Superior temporal gyrus (tissue), 1 donor: ENCODE results near the gene MYO7B.

Source experiments
- DNase-seq: peaks from one replicate; pipeline ENCODE4 v3.0.0-alpha.2; 2016; ENCODE audit errors: extremely low spot score

Gene MYO7B

GRCh38 chr2:127535422-127535901 lies at the start of gene MYO7B:
TSS of gene MYO7B (plus strand) at chr2:127535683. CDS start at chr2:127559723, 24,040 bp downstream.
- no peak for DNase-seq

DNA sequence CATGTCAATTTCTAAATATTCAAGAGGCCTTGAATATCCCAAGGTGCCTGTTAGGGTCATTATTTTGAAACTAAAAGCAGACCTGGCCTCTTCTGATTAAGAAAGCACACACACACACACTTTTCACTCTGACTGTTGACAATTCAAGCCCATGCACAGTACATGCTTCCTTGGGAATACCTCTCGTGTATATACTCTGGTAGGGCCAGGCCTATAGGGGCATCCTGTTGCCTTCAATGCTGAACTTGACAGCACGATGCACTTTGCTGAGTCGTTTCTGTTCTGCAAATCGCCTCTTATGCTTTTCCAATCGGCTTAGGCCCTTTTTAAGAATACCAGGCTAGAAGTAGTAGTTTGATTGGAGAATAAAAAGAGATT lies 49.8 kb upstream of the MYO7B start:
- no peak for DNase-seq

DNA sequence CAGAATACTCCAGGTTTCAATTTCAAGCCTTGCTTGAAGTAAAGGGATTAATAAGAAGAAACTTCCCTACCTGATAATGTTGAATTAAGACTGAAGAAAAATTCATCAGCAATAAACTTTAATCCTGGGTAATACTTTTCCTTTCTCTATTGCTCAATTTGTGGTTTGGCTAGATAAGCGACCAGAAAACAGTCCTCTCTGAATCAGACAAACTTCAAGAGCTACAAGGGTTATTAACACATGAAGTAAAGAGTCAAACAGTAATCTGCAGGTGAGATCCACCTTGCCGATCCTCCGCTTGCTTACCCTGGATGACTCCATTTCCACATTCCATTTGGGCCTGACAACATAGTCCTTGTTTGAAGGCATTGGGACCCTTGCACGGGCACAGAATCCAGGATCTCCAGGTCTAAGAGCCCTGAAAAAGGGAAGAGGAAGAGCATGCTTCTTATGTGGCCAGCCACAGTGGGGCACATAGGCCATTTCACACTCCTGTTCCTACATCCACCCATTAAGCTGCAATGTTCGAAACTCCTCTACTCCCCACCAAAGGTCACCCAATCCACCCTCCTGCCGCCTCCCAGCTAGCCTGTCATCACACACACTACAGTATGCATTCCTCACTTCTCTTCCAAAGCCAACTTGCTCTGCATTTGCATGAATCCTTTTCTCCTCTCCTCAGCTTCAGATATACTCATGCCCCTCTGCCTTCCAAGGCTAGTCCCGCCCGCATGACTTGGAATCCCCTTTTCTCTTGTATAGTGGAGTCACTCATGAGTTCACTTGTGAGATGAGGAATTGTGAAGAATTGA lies 49.0 kb upstream of the MYO7B start:
- DNase-seq: no peak

DNA sequence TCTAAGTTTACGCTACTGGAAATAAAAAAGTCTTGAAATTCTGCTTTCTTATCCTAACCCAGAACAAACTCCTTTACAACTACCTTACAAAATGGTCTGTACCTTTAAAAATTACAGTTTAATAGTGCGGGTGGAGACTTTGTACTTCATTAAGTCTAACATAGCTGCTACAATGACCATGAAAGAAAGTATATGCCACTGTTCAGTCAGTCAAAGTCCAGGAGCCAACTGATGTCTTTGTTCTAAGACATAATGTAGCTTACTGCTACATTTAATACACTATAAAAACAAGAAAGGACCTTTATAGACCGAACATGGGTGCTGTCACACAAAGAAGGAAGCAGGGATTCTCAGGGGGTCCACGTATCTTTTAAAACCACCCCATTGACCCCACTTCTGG lies 45.2 kb upstream of the MYO7B start:
- DNase-seq: no peak

- DNase-seq: no peak
These were observed 37.1 kb upstream of the MYO7B start for GRCh38 chr2:127498386-127498785.

DNA sequence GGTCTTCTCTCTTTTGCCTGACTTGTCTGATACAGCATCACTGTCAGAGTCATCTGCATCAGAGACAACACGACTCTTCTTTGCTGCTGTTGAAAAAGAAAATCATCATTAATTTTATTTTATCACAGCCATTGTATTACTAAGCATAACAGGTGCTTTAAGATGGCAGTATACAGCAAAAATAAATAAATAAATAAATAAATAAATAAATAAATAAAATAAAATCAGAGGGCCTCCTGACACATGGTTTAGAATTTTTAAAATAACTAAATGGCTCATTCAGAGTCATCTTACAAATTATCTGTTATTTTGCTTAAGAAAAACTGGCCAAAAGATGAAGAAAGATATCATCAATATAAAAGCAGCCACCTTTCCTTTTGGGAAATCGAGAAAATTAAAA lies 32.0 kb upstream of the MYO7B start:
- DNase-seq: no peak

DNA sequence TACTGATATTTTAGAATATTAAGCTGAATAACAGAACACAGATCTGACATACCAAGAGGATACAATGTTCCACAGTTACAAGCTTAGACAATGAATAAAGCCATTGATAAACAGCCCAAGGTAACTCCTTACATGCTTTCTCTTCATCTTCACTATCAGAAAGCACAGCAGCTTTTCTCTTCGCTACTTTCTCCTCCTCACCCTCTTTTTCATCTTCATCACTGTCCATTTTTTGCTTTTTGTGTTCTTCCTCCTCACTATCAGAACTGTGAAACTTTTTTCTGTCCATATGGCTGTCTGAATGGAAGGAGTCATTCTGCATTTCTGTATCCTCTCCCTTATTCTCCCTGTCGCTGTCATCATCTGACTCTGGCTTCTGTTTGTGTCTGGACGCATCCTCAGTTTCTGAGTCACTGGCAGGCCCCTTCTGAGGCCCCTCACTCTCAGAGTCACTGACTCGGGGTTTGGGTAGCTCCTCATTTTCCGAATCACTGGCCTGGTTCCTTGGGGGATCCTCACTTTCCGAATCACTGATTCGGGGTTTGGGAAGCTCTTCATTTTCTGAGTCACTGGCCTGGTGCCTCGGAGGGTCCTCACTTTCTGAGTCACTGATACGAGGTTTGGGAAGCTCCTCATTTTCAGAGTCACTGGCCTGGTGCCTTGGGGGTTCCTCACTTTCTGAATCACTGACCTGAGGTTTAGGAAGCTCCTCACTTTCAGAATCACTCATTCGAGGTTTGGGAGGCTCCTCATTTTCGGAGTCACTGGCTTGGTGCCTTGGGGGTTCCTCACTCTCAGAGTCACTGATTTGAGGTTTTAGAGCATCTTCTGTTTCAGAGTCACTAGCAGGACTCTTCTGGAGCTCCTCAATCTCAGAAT lies 30.7 kb upstream of the MYO7B start:
- no peak for DNase-seq

DNA sequence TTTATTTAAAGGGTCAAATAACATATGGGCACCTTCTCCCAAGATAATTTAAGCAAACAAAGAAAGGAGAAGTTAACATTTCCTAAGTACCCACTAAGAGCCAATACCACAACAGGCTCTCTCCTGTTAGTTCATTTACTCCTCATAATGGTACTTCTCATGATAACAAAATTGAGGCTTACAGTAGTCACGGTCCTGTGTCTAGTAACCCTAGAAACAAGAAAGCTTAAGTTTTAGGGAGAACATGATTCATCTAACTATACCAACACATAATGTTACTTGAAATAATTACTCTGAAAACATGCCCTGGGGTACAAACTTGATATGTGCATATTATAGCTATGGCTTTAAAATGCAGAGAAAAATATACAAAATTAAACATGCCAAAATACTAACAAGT lies 29.0 kb upstream of the MYO7B start:
- DNase-seq: no peak

- DNase-seq: no peak
These were observed 27.4 kb upstream of the MYO7B start for GRCh38 chr2:127508023-127508630.

DNA sequence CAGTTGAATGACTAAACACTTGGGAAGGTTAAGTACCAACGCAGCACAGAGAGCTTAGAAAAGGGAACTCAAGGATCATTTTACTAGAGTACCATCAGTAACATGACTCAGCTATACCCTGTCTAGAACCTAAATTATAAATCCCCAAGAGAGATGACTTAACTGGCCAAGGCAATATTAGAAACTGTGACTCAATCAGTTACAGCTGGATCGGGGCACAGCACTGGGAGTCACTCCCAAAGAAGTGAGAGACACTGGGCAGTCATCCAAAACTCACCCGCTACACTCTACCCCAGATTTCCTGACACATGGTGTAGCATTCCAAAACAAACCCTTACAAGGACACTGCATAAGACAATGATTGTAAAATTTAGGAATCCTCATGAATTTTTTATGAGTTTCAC lies 26.9 kb upstream of the MYO7B start:
- DNase-seq: peak; percentile 91

- DNase-seq: no peak
These were observed 25.4 kb upstream of the MYO7B start for GRCh38 chr2:127510073-127510472.

DNA sequence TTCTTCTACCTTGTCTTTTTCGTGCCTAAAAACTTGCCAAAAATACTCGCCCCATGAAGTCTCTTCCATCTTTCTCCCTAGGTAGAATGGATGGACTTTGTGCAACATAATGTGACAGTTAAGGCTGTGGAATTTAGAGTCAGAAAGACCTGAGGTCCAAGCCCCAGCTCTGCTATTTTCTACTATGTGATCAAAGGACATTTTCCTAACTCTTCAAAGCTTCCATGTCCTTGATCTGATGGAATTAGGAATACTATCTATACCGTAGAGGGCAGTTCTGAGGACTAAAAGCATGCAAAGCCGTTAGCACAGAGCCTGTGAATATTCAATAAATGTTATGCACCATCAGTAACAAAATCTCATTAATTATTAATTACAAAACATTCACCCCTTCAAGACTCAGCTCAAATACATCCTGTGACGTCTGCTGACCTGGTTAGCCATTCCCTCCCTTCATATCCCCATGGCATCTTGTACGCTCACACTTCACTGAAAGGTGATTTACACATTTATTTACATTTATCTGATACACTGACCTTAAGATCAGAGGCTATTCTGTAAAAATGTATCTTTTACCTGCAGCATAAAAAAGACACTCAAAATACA lies 24.3 kb upstream of the MYO7B start:
- DNase-seq: no peak

DNA sequence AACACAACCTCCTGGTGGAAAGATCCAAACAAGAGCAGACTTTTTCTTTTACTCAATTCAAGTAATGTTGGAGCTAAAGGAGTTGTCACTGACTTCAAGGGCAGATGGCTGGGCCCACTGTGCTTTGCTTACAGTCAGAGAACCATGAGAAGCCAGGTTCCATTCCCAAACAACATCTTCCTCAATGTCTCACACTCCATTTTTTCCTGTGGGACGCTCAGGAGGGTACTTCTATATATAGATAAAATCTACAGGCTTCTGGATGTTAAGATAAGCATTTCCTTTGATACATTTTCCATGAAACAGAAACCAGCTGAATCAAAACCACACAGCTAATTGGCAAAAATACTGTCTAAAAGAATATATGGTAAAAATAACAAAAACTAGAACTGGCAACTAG lies 23.6 kb upstream of the MYO7B start:
- DNase-seq: no peak

- DNase-seq: no peak
These were observed 23.1 kb upstream of the MYO7B start for GRCh38 chr2:127512362-127512761.

DNA sequence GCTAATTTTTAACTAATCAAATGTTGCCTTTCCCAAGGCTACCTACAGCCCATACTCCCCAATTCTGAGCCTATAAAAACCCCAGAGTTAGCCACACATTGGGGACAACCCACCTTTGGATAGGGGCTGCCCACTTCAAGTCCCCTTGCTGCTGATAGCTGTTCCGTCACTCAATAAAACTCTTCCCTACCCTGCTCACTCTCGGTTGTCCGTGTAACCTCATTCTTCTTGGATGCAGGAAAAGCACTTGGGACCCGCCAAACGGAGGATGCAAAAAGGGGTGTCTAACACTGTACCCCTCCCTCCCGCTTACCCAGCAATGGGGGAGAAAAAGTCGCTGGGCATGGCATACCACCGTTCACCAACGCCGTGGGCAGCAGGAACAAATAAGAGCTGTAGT lies 21.4 kb upstream of the MYO7B start:
- DNase-seq: no peak

- DNase-seq: peak; percentile 74
These were observed 21.0 kb upstream of the MYO7B start for GRCh38 chr2:127514485-127514884.

GRCh38 chr2:127515383-127515915 lies 20.0 kb upstream of the MYO7B start:
- DNase-seq: peak; percentile 52

DNA sequence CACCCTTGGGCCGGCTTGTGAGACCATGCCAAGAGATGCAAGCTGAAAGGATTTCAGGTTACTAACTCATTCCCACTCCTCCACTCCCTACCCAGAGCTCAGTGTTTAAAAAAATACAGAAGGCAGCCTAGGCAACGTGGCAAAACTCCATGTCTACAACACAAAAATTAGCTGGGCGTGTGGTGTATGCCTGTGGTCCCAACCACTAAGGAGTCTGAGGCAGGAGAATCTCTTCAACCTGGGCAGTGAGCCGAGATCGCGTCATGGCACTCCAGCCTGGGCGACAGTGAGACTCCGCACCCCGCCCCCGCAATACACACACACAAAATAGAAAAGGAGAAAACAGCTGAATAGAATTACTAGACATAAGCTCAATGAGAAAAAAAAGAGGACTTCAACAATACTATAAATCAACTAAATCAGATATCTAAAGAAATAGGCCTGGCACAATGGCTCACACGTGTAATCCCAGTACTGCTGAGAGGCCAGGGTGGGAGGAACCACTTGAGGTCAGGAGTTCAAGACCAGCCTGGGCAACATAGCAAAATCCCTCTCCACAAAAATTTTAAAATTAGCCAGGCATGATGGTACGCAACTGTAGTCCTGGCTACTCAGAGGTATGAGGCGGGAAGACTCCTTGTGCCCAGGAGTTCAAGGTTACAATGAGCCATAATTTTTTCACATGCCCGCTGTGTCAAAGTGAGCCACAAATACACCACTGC lies 19.3 kb upstream of the MYO7B start:
- DNase-seq: peak; percentile 73

DNA sequence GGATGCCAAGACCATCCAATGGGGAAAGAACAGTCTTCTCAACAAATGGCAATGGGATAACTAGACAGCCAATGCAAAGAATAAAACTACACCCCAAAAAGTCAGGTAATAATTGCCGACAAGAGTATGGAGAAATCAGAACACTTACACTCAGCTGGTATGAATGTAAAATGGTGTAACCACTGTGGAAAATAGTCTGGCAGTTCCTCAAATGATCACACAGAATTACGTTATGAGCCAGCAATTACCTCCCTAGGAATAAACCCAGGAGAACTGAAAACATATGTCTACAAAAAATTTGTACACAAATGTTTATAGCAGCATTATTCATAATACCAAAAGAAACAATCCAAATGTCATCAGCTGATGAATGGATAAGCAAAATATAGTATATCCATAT lies 18.0 kb upstream of the MYO7B start:
- DNase-seq: no peak

DNA sequence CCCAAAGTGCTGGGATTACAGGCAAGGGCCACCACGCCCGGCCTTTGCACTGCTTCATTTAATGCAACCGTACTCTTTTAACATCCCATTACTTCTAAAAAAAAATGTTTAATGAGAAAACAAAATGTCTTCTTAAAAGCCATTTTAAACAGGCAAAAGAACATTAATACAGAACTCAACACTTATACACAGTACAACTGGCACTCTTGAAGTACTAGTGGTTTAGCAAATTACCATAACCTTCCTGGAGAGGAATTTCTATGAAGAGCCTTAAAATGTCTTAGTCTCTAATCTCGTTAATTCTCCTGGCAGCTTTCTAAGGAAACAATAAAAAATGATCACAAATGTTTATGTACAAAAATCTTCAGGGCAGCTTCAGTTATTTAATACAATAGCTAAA lies 15.1 kb upstream of the MYO7B start:
- DNase-seq: no peak
